ENCODE results near the gene ITIH2.
"Not testable (repeated sequence)": the region's sequence is repeated elsewhere in the genome, so short reads cannot be mapped to it uniquely, and the experiment has no call there.

Gene ITIH2

GRCh38 chr10:7666253-7667023 lies 36.7 kb upstream of the ITIH2 start, which contains the start of gene ITIH5:
Gene ITIH5, minus strand, starts transcription at chr10:7666966. Its CDS starts 74 bp downstream, at chr10:7666892.
- H3K4me3 ChIP-seq (ENCODE audit: control insufficient read depth, low read depth, low read length): no peak within 1 kb of the TSS
- no peak for DNase-seq (ENCODE audit: low read depth)
- no peak for TF ChIP-seq CTCF (conservative IDR thresholded peaks at IDR 0.05; ENCODE audit: control insufficient read depth, insufficient read depth, low read depth, low read length)

GRCh38 chr10:7667262-7668141 lies 35.6 kb upstream of the ITIH2 start:
- no peak overlapping the region for H3K4me3 ChIP-seq (ENCODE audit: control insufficient read depth, low read depth, low read length)
- TF ChIP-seq CTCF (conservative IDR thresholded peaks at IDR 0.05; ENCODE audit: control insufficient read depth, insufficient read depth, low read depth, low read length): no peak

GRCh38 chr10:7670157-7670556 lies 33.0 kb upstream of the ITIH2 start:
- TF ChIP-seq CTCF (conservative IDR thresholded peaks at IDR 0.05; ENCODE audit: control insufficient read depth, insufficient read depth, low read depth, low read length): no peak
- DNase-seq (ENCODE audit: low read depth): no peak
- H3K4me3 ChIP-seq (ENCODE audit: control insufficient read depth, low read depth, low read length): no peak overlapping the region

More at GRCh38 chr10:7667262-7668141, 35.6 kb upstream of the ITIH2 start:
- DNase-seq (ENCODE audit: low read depth): no peak

GRCh38 chr10:7672341-7673134 lies 30.6 kb upstream of the ITIH2 start:
- no peak for TF ChIP-seq CTCF (conservative IDR thresholded peaks at IDR 0.05; ENCODE audit: control insufficient read depth, insufficient read depth, low read depth, low read length)
- no peak overlapping the region for H3K4me3 ChIP-seq (ENCODE audit: control insufficient read depth, low read depth, low read length)
- no peak for DNase-seq (ENCODE audit: low read depth)

- H3K4me3 ChIP-seq (ENCODE audit: control insufficient read depth, low read depth, low read length): no peak overlapping the region
- TF ChIP-seq CTCF (conservative IDR thresholded peaks at IDR 0.05; ENCODE audit: control insufficient read depth, insufficient read depth, low read depth, low read length): no peak
- no peak for DNase-seq (ENCODE audit: low read depth)
Observed at GRCh38 chr10:7679256-7679655, 23.9 kb upstream of the ITIH2 start.

- H3K4me3 ChIP-seq (ENCODE audit: control insufficient read depth, low read depth, low read length); DNase-seq (ENCODE audit: low read depth): not testable (repeated sequence)
Observed at GRCh38 chr10:7680078-7680477, 23.0 kb upstream of the ITIH2 start.

All from fibroblast of mammary gland (primary cell).